Panc1 (cell line): ENCODE data around the gene ZNF32.

Source experiments
- CTCF ChIP-seq: fragments of 450-650 bp; IDR thresholded peaks from 2 replicates; pipeline ENCODE4 v1.5.1; 2017; ENCODE audit warnings: mild to moderate bottlenecking
- POLR2AphosphoS5 ChIP-seq: IDR thresholded peaks from 2 replicates; pipeline ENCODE4 v1.6.1; 2012; ENCODE audit warnings: mild to moderate bottlenecking, low read depth, low read length, moderate library complexity
- TCF7L2 ChIP-seq: IDR thresholded peaks from 2 replicates; pipeline ENCODE4 v1.6.1; 2011; ENCODE audit warnings: mild to moderate bottlenecking, low read depth, low read length, inconsistent platforms

- no peak for TF ChIP-seq CTCF
- TF ChIP-seq TCF7L2, result no peak
- TF ChIP-seq POLR2AphosphoS5, result no peak
These were observed 44.9 kb upstream of the ZNF32 start for GRCh38 chr10:43693602-43694001.
